ENCODE results near the gene MVB12A.

The MVB12A gene

DNA sequence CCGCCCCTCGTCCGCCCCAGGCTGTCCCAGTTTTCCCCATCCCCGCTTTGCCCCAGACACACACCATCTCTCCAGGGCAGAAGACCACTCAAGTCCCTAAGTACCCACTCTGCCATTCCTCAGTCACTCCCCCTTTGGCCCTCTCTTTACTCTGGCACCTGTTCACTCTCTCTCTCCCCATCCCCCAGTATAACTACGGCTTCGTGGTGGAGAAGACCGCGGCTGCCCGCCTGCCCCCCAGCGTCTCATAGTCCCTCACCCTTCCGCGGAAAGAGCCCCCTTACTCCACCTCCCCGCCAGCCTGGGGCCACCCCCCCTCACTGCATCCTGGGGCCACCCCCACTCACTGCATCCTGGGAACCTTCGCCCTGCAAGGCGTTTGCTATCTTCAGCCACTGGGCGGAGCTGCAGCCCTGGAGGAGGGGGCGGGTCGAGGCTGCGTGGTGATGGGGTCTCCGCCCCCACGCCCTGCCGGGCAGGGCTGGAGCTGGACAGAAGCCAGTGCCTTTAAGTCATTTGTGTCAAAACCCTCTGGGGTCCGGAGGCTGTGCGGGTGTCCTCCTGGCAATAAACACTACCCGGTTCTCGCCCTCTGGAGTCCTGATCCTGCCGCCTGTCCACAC is 5.0 kb downstream of the MVB12A start:
- Histone ChIP-seq H3K36me3 (ENCODE audit: insufficient read depth, low read length) (peaks cover 3% of the 10 kb centered on the region; the same call in 1 of the 2 replicates), H3K9me3 (ENCODE audit: low read depth, low read length) (no peaks in the 10 kb centered on the region), H3K4me3 (no peak overlapping the region), H3K9ac (ENCODE audit: insufficient read length) (no peak overlapping the region), H3K27ac (no peak overlapping the region)
- DNase-seq (ENCODE audit: low read depth, low spot score) = no peak
- TF ChIP-seq EZH2 (IDR thresholded peaks at IDR 0.05) (no peak), FOXP2 (optimal IDR thresholded peaks at IDR 0.05; ENCODE audit: control extremely low read depth, extremely low read length, insufficient read depth) (no peak), POLR2AphosphoS5 (IDR thresholded peaks at IDR 0.05; ENCODE audit: borderline replicate concordance, low read depth, low read length) (no peak)

- no peak overlapping the region for H3K27ac ChIP-seq
- no peaks in the 10 kb centered on the region for H3K9me3 ChIP-seq (ENCODE audit: low read depth, low read length)
- H3K4me3 ChIP-seq = no peak overlapping the region
- H3K36me3 ChIP-seq (ENCODE audit: insufficient read depth, low read length) = no peaks in the 10 kb centered on the region
- no peak overlapping the region for H3K9ac ChIP-seq (ENCODE audit: insufficient read length)
- DNase-seq (ENCODE audit: low read depth, low spot score) = no peak
- TF ChIP-seq POLR2AphosphoS5 (IDR thresholded peaks at IDR 0.05; ENCODE audit: borderline replicate concordance, low read depth, low read length) (no peak), FOXP2 (optimal IDR thresholded peaks at IDR 0.05; ENCODE audit: control extremely low read depth, extremely low read length, insufficient read depth) (no peak), EZH2 (IDR thresholded peaks at IDR 0.05) (no peak)
Observed at GRCh38 chr19:17429641-17430113, 9.8 kb downstream of the MVB12A start.

DNA sequence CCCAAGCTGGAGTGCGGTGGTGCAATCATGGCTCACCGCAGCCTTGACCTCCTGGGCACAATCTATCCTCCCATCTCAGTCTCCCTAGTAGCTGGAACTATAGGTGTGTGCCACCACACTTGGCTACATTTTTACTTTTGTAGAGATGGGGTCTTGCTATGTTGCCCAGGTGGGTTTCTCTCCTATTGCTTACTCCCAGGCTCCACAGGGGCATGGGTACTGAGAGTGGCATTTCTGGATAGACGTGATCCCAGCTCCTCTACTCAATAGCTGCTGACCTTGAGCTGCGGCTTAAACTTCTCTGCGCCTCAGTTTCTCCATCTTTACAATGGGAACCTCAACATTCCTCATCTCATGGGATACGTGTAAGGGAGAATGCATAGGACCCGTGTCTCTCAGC is 11.6 kb downstream of the MVB12A start:
- no peak for TF ChIP-seq EZH2 (IDR thresholded peaks at IDR 0.05)
- no peak for TF ChIP-seq FOXP2 (optimal IDR thresholded peaks at IDR 0.05; ENCODE audit: control extremely low read depth, extremely low read length, insufficient read depth)
- TF ChIP-seq POLR2AphosphoS5 (IDR thresholded peaks at IDR 0.05; ENCODE audit: borderline replicate concordance, low read depth, low read length) = no peak
- Histone ChIP-seq H3K27ac (no peak overlapping the region), H3K36me3 (ENCODE audit: insufficient read depth, low read length) (no peaks in the 10 kb centered on the region), H3K9me3 (ENCODE audit: low read depth, low read length) (no peaks in the 10 kb centered on the region), H3K4me3 (no peak overlapping the region), H3K9ac (ENCODE audit: insufficient read length) (no peak overlapping the region)
- no peak for DNase-seq (ENCODE audit: low read depth, low spot score)

GRCh38 chr19:17435218-17435617 is 15.4 kb downstream of the MVB12A start:
- TF ChIP-seq EZH2 (IDR thresholded peaks at IDR 0.05) = no peak
- TF ChIP-seq FOXP2 (optimal IDR thresholded peaks at IDR 0.05; ENCODE audit: control extremely low read depth, extremely low read length, insufficient read depth) = no peak
- no peak for TF ChIP-seq POLR2AphosphoS5 (IDR thresholded peaks at IDR 0.05; ENCODE audit: borderline replicate concordance, low read depth, low read length)
- Histone ChIP-seq H3K9ac (ENCODE audit: insufficient read length) (no peak overlapping the region), H3K4me3 (no peak overlapping the region), H3K9me3 (ENCODE audit: low read depth, low read length) (no peaks in the 10 kb centered on the region), H3K27ac (no peak overlapping the region), H3K36me3 (ENCODE audit: insufficient read depth, low read length) (no peaks in the 10 kb centered on the region)
- no peak for DNase-seq (ENCODE audit: low read depth, low spot score)

DNA sequence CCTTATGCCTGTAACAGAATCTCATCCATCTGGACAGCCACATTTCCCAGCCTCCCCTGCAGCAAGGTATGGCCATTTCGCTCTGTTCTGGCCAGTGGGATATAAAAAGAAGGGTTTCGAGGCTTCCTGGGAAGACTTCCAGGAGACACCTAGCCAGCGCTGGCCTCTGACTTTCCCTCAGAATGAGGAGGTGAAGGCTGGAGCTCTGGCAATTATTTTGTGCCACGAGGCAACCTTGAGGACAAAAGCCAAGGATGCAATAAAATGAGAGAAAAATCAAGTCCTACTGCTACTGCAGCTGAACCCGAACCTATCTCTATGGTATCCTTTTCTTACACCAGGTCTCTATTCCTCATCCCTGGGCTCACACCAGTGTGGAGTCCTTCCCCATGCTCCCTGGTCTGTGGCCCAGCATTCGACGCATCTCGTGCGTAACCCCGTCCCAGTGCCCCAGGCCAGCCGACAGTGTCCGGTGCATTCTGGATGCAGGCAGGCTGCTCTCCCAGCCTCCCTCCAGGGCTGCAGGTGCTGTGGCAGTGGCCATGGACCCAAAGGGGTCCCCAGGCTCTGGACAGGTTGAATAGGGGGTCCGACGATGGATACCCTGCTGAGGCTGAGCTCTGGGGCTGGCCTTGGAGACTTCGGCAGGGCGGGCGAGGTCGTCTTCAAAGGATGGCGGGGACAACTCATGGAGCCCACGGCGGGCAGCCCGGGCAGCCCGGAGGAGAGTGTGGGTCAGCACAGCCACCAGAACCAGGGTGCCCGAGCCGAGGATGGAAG is 16.4 kb downstream of the MVB12A start:
- Histone ChIP-seq H3K4me3 (no peak overlapping the region), H3K9ac (ENCODE audit: insufficient read length) (no peak overlapping the region), H3K27ac (no peak overlapping the region), H3K36me3 (ENCODE audit: insufficient read depth, low read length) (no peaks in the 10 kb centered on the region), H3K9me3 (ENCODE audit: low read depth, low read length) (no peaks in the 10 kb centered on the region)
- no peak for TF ChIP-seq POLR2AphosphoS5 (IDR thresholded peaks at IDR 0.05; ENCODE audit: borderline replicate concordance, low read depth, low read length)
- TF ChIP-seq FOXP2 (optimal IDR thresholded peaks at IDR 0.05; ENCODE audit: control extremely low read depth, extremely low read length, insufficient read depth) = no peak
- TF ChIP-seq EZH2 (IDR thresholded peaks at IDR 0.05) = no peak
- DNase-seq (ENCODE audit: low read depth, low spot score) = no peak

GRCh38 chr19:17436874-17437267 is 17.0 kb downstream of the MVB12A start:
- Histone ChIP-seq H3K9me3 (ENCODE audit: low read depth, low read length) (no peaks in the 10 kb centered on the region), H3K27ac (no peak overlapping the region), H3K4me3 (no peak overlapping the region), H3K9ac (ENCODE audit: insufficient read length) (no peak overlapping the region), H3K36me3 (ENCODE audit: insufficient read depth, low read length) (no peaks in the 10 kb centered on the region)
- TF ChIP-seq FOXP2 (optimal IDR thresholded peaks at IDR 0.05; ENCODE audit: control extremely low read depth, extremely low read length, insufficient read depth) (no peak), EZH2 (IDR thresholded peaks at IDR 0.05) (no peak), POLR2AphosphoS5 (IDR thresholded peaks at IDR 0.05; ENCODE audit: borderline replicate concordance, low read depth, low read length) (no peak)
- no peak for DNase-seq (ENCODE audit: low read depth, low spot score)

- H3K27ac ChIP-seq = no peak overlapping the region
- H3K9ac ChIP-seq (ENCODE audit: insufficient read length) = no peak overlapping the region
- H3K9me3 ChIP-seq (ENCODE audit: low read depth, low read length) = no peaks in the 10 kb centered on the region
- no peaks in the 10 kb centered on the region for H3K36me3 ChIP-seq (ENCODE audit: insufficient read depth, low read length)
- TF ChIP-seq FOXP2 (optimal IDR thresholded peaks at IDR 0.05; ENCODE audit: control extremely low read depth, extremely low read length, insufficient read depth) = no peak
- TF ChIP-seq EZH2 (IDR thresholded peaks at IDR 0.05) = no peak
- TF ChIP-seq POLR2AphosphoS5 (IDR thresholded peaks at IDR 0.05; ENCODE audit: borderline replicate concordance, low read depth, low read length) = no peak
- DNase-seq (ENCODE audit: low read depth, low spot score) = no peak
- no peak overlapping the region for H3K4me3 ChIP-seq
Observed at GRCh38 chr19:17441241-17442021, 21.6 kb downstream of the MVB12A start.

Measured in SK-N-MC (cell line).